H1 (cell line): ENCODE results near the gene FCAR. TPM values are rescaled to one million over a fixed set of nuclear protein-coding genes. Genes with fewer than 3 reads are reported as not detected.

Source experiments
- CTCF ChIA-PET: fragments of 300-600 bp; sonication (Branson Sonifier 250); formaldehyde crosslinking; loops from one replicate; lab custom pipeline; 2021; ENCODE audit not compliant: partially characterized antibody; lab: Charles Lee
- POLR2A ChIA-PET: fragments of 300-600 bp; sonication (Branson Sonifier 250); formaldehyde crosslinking; loops from one replicate; lab custom pipeline; 2021; ENCODE audit warnings: inconsistent platforms; ENCODE audit not compliant: partially characterized antibody; lab: Charles Lee
- DNase-seq, 2 experiments: peaks; one replicate each; pipeline versions ENCODE4 v3.0.0 to v3.0.0-alpha.2; 2010 to 2022; ENCODE audit warnings: low spot score in 2 of 2, low read depth in 1 of 2, mixed read lengths in 1 of 2
- FAIRE-seq: peaks from 2 replicates; lab custom pipeline; 2011; peaks lifted over from hg19 to GRCh38; lab: Jason Lieb, UNC
- H2AFZ ChIP-seq: 2 replicates; pipeline ENCODE4 v1.8.1; 2012; ENCODE audit warnings: low read length, inconsistent platforms
- H2AK5ac ChIP-seq: 2 replicates; pipeline ENCODE4 v1.6.1; 2013; ENCODE audit warnings: low read depth, low read length
- H2BK120ac ChIP-seq: replicated peaks from 2 replicates; pipeline ENCODE3; 2013; ENCODE audit warnings: low read depth, low read length, inconsistent platforms
- H2BK12ac ChIP-seq: 2 replicates; pipeline ENCODE4 v1.6.1; 2013; ENCODE audit warnings: low read depth, low read length
- H2BK15ac ChIP-seq: 2 replicates; pipeline ENCODE4 v1.6.1; 2013; ENCODE audit warnings: low read length
- H2BK20ac ChIP-seq: 2 replicates; pipeline ENCODE4 v1.6.1; 2013; ENCODE audit warnings: low read length
- H2BK5ac ChIP-seq: 2 replicates; pipeline ENCODE4 v1.6.1; 2013; ENCODE audit warnings: low read depth, low read length
- H3K14ac ChIP-seq: 2 replicates; pipeline ENCODE4 v1.6.1; 2013; ENCODE audit warnings: inconsistent platforms; ENCODE audit not compliant: insufficient read length
- H3K18ac ChIP-seq: 2 replicates; pipeline ENCODE4 v1.6.1; 2013; ENCODE audit warnings: low read length; ENCODE audit errors: extremely low read depth
- H3K23ac ChIP-seq: 2 replicates; pipeline ENCODE4 v1.6.1; 2013; ENCODE audit warnings: inconsistent platforms; ENCODE audit not compliant: insufficient read length
- H3K23me2 ChIP-seq: 2 replicates; pipeline ENCODE4 v1.6.1; 2013; ENCODE audit warnings: low read depth, low read length
- H3K27ac ChIP-seq: 2 replicates; pipeline ENCODE4 v1.6.1; 2011; ENCODE audit warnings: low read depth, low read length, inconsistent platforms
- H3K27me3 ChIP-seq, 4 experiments: replicated peaks in 1 of 4; 1 replicate in 1 of 4; 2 replicates in 3 of 4; pipeline versions ENCODE4 v1.6.1 to v1.8.1; 2011 to 2013; ENCODE audit warnings: low read length in 3 of 4, mild to moderate bottlenecking in 3 of 4, inconsistent platforms in 2 of 4, mixed read lengths in 2 of 4, moderate library complexity in 1 of 4; ENCODE audit not compliant: control insufficient read depth in 3 of 4, insufficient read depth in 3 of 4; ENCODE audit errors: extremely low read depth in 1 of 4
- H3K36me3 ChIP-seq, 4 experiments: 2 replicates each; pipeline versions ENCODE4 v1.6.1 to v1.8.1; 2011 to 2013; ENCODE audit warnings: mild to moderate bottlenecking in 4 of 4, low read length in 3 of 4, moderate library complexity in 2 of 4, control low read depth in 1 of 4, inconsistent platforms in 1 of 4; ENCODE audit not compliant: insufficient read depth in 4 of 4, control insufficient read depth in 2 of 4
- H3K4ac ChIP-seq: replicated peaks from 2 replicates; pipeline ENCODE3; 2013; ENCODE audit warnings: low read length, low read depth, mixed read lengths, inconsistent platforms; ENCODE audit not compliant: insufficient read length
- H3K4me1 ChIP-seq, 4 experiments: replicated peaks in 1 of 4; 1 replicate in 1 of 4; 2 replicates in 3 of 4; pipeline versions ENCODE4 v1.6.1 to v1.8.1; 2011 to 2013; ENCODE audit warnings: low read length in 3 of 4, inconsistent platforms in 2 of 4, mixed read lengths in 1 of 4; ENCODE audit not compliant: insufficient read depth in 4 of 4, control insufficient read depth in 3 of 4
- H3K4me2 ChIP-seq, 2 experiments: 2 replicates each; pipeline versions ENCODE4 v1.6.1 to v1.8.1; 2011 to 2013; ENCODE audit warnings: low read depth in 2 of 2, low read length in 2 of 2, control low read depth in 1 of 2, inconsistent platforms in 1 of 2, mild to moderate bottlenecking in 1 of 2; ENCODE audit not compliant: insufficient read depth in 1 of 2
- H3K4me3 ChIP-seq, 4 experiments: fragments of 200-600, 300-600 bp in 1 of 4; sonication (generic), shearing (Covaris generic), sonication (Bioruptor Twin) in 1 of 4; 2 replicates each; pipeline versions ENCODE4 v1.5.1 to v1.8.1; 2011 to 2016; ENCODE audit warnings: low read length in 4 of 4, low read depth in 3 of 4, control low read depth in 2 of 4, inconsistent platforms in 2 of 4, mild to moderate bottlenecking in 2 of 4, mixed read lengths in 1 of 4, moderate library complexity in 1 of 4; ENCODE audit not compliant: insufficient read depth in 2 of 4; ENCODE audit errors: extremely low read depth in 1 of 4
- H3K56ac ChIP-seq: replicated peaks from 2 replicates; pipeline ENCODE3; 2013; ENCODE audit warnings: low read depth, mild to moderate bottlenecking, mixed read lengths, low read length, inconsistent platforms; ENCODE audit not compliant: insufficient read length
- H3K79me1 ChIP-seq: 2 replicates; pipeline ENCODE4 v1.6.1; 2013; ENCODE audit warnings: low read depth, low read length, control low read depth
- H3K79me2 ChIP-seq, 2 experiments: 2 replicates each; pipeline versions ENCODE4 v1.6.1 to v1.8.1; 2012 to 2013; ENCODE audit warnings: low read length in 2 of 2, mild to moderate bottlenecking in 2 of 2, inconsistent platforms in 1 of 2; ENCODE audit not compliant: insufficient read depth in 2 of 2, control insufficient read depth in 1 of 2
- H3K9ac ChIP-seq, 4 experiments: replicated peaks in 1 of 4; 1 replicate in 1 of 4; 2 replicates in 3 of 4; pipeline versions ENCODE4 v1.6.1 to v1.8.1; 2011 to 2013; ENCODE audit warnings: low read depth in 3 of 4, low read length in 3 of 4, control low read depth in 2 of 4, mild to moderate bottlenecking in 2 of 4, moderate library complexity in 2 of 4, inconsistent platforms in 1 of 4; ENCODE audit errors: extremely low read depth in 1 of 4
- H3K9me3 ChIP-seq, 2 experiments: 2 replicates each; pipeline versions ENCODE4 v1.6.1 to v1.8.1; 2012 to 2013; ENCODE audit warnings: mild to moderate bottlenecking in 2 of 2, moderate library complexity in 2 of 2, control low read depth in 1 of 2, inconsistent platforms in 1 of 2, low read depth in 1 of 2, low read length in 1 of 2, mixed read lengths in 1 of 2; ENCODE audit not compliant: insufficient read depth in 2 of 2
- H4K20me1 ChIP-seq, 2 experiments: replicated peaks in 1 of 2; 2 replicates each; pipeline versions ENCODE3 to v1.8.1; 2011 to 2013; ENCODE audit warnings: inconsistent platforms in 2 of 2, low read length in 2 of 2, mild to moderate bottlenecking in 1 of 2; ENCODE audit not compliant: insufficient read depth in 2 of 2, control insufficient read depth in 1 of 2
- H4K5ac ChIP-seq: 2 replicates; pipeline ENCODE4 v1.6.1; 2013; ENCODE audit warnings: low read length, low read depth, mixed read lengths, inconsistent platforms; ENCODE audit not compliant: insufficient read length
- H4K8ac ChIP-seq: 2 replicates; pipeline ENCODE4 v1.8.0; 2013; ENCODE audit warnings: mild to moderate bottlenecking, moderate library complexity, low read length, inconsistent platforms; ENCODE audit not compliant: insufficient read depth; ENCODE audit errors: extremely low read depth
- H4K91ac ChIP-seq: replicated peaks from 2 replicates; pipeline ENCODE3; 2013; ENCODE audit warnings: low read length, mixed read lengths, inconsistent platforms; ENCODE audit not compliant: insufficient read length
- CEBPB ChIP-seq: IDR thresholded peaks from 2 replicates; pipeline ENCODE4 v1.6.1; 2012; ENCODE audit warnings: low read depth, low read length
- HDAC2 ChIP-seq, 2 experiments: fragments of 300-600 bp in 1 of 2; sonication (generic) in 1 of 2; IDR thresholded peaks; 2 replicates each; pipeline ENCODE4 v1.6.1; 2011 to 2012; ENCODE audit warnings: low read depth in 2 of 2, low read length in 2 of 2, mild to moderate bottlenecking in 2 of 2, moderate library complexity in 2 of 2, borderline replicate concordance in 1 of 2, inconsistent platforms in 1 of 2
- PHF8 ChIP-seq: fragments of 200-600 bp; sonication (generic); conservative IDR thresholded peaks from 2 replicates; pipeline ENCODE4 v1.7.1; 2012; ENCODE audit warnings: low read depth, mild to moderate bottlenecking, inconsistent platforms, low read length, moderate library complexity
- TEAD4 ChIP-seq: IDR thresholded peaks from 2 replicates; pipeline ENCODE4 v1.6.1; 2012; ENCODE audit warnings: low read depth, low read length, inconsistent platforms, mixed read lengths
- WGBS, 2 experiments: shearing (Covaris generic) in 1 of 2; methylation state at CpG; one replicate each; pipeline versions ENCODE4 v1.1.6 to v1.1.7; 2013 to 2015; ENCODE audit warnings: low lambda C conversion rate in 2 of 2, mixed read lengths in 2 of 2, inconsistent platforms in 1 of 2, low coverage in 1 of 2, missing lambda C conversion rate in 1 of 2; ENCODE audit not compliant: insufficient replicate concordance in 2 of 2, insufficient coverage in 1 of 2, insufficient read length in 1 of 2; ENCODE audit errors: extremely low coverage in 1 of 2, missing lambda C conversion rate in 1 of 2; 5-methylcytosine and 5-hydroxymethylcytosine counted together
- polyA plus RNA-seq, 7 experiments: library from polyadenylated mRNA; depleted of rRNA in 3 of 7; stranded (reverse) in 5 of 7; unstranded in 2 of 7; fragments of >200 nt in 5 of 7; fragments of 200-250 nt in 2 of 7; gene quantifications; 1 replicate in 5 of 7; 2 replicates in 1 of 7; 4 replicates in 1 of 7; pipeline versions ENCODE4 v1.2.1 to v1.2.3, GENCODE V29; 2011 to 2013; ENCODE audit warnings: missing spikeins in 2 of 7, mixed read lengths in 2 of 7
- total RNA-seq: library from RNA; stranded (reverse); fragmentation: NEBNext Ultra II Directional; extraction: Animal tissue kit (Norgen Biotek cat#: 25700); gene quantifications from 2 replicates; pipeline ENCODE4 v1.2.1, GENCODE V29; 2021

The FCAR gene
- total and polyA plus RNA-seq, 2 of the 8 experiments (the other 6 are each of a cell fraction or from before 2014, with no cell fraction given) = not detected

DNA sequence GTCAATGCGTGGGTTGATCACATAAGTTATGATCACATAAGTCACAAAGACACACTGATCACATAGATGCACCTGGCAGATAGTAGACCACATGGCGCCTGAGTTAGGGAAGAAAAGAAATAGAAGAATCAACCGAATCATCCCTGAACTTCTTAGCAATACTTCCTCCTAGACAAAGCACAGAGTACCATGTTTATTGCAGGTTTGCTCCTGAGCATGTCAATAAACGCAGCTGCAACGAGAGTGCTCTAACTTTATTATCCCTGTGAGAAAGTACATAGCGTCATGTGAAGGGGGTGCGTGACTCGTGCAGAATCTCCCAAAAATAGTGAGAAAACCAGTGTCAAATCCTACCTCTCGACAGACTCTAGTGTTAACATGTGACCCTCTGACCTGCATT, 49.2 kb downstream of the FCAR start:
- no peak overlapping the region for H4K91ac ChIP-seq
- ChIA-PET CTCF (interaction anchor here (0.7 to 3.9 kb wide), 4 partner anchors 34 to 445 kb away, joined by 3 to 28 read pairs (median 3); no protein-coding TSS in a partner anchor), POLR2A (no interaction called here)
- 81% methylated on average over 9 of the region's 9 CpGs; no CpG with 5 or more reads in 1 of the 2 experiments for WGBS, 2 experiments
- H2BK20ac ChIP-seq = no peak overlapping the region
- no peak overlapping the region for H3K18ac ChIP-seq
- H3K79me2 ChIP-seq = no peaks in the 10 kb centered on the region
- no peak overlapping the region for H3K56ac ChIP-seq
- H4K20me1 ChIP-seq = no peaks in the 10 kb centered on the region
- DNase-seq = no peak
- H4K8ac ChIP-seq = no peak overlapping the region
- H3K4me1 ChIP-seq = no peaks in the 10 kb centered on the region
- H3K36me3 ChIP-seq = no peaks in the 10 kb centered on the region
- H3K23ac ChIP-seq = no peak overlapping the region
- H3K4me2 ChIP-seq = no peak overlapping the region
- no peak overlapping the region for H3K4ac ChIP-seq
- H2AFZ ChIP-seq = no peak overlapping the region
- H2BK120ac ChIP-seq = no peak overlapping the region
- no peak overlapping the region for H2BK12ac ChIP-seq
- peaks cover 7 to 8% of the 10 kb centered on the region in 2 experiments; a peak in 3 of 4 replicates for H3K9me3 ChIP-seq
- H3K14ac ChIP-seq = no peak overlapping the region
- no peak overlapping the region for H3K9ac ChIP-seq
- H3K27me3 ChIP-seq = no peaks in the 10 kb centered on the region
- FAIRE-seq = no peak
- H3K23me2 ChIP-seq = no peaks in the 10 kb centered on the region
- H4K5ac ChIP-seq = no peak overlapping the region
- H2AK5ac ChIP-seq = 0 out of 2 replicates have a peak overlapping the region, but pooled peaks have one; percentile 39
- no peak overlapping the region for H2BK15ac ChIP-seq
- H2BK5ac ChIP-seq = no peak overlapping the region
- H3K4me3 ChIP-seq = no peak overlapping the region
- no peaks in the 10 kb centered on the region for H3K79me1 ChIP-seq
- H3K27ac ChIP-seq = no peak overlapping the region
- TF ChIP-seq PHF8 (no peak), TEAD4 (no peak), HDAC2 (IDR thresholded peaks at IDR 0.05; ENCODE audit: borderline replicate concordance in 1 of 2, low read depth in 2 of 2, low read length in 2 of 2) (no peak), CEBPB (no peak)
